ENCODE measurements around the gene MPP7.
"Not testable (repeated sequence)": the region's sequence is repeated elsewhere in the genome, so short reads cannot be mapped to it uniquely, and the experiment has no call there.

MPP7 gene

GRCh38 chr10:28302638-28303488 is at the start of gene MPP7:
MPP7 (minus strand) TSS chr10:28303064; CDS start chr10:28238604, 64,460 bp downstream.
- peak; percentile 89 for DNase-seq

GRCh38 chr10:28349892-28350291 is 47.0 kb upstream of the MPP7 start:
- DNase-seq, result no peak

- no peak for DNase-seq
These were observed 41.4 kb upstream of the MPP7 start for GRCh38 chr10:28343987-28344895.

GRCh38 chr10:28343252-28343651 is 40.4 kb upstream of the MPP7 start:
- no peak for DNase-seq

- not testable (repeated sequence) for DNase-seq
These were observed 38.8 kb upstream of the MPP7 start for GRCh38 chr10:28341679-28342078.

- DNase-seq, result no peak
These were observed 29.9 kb upstream of the MPP7 start for GRCh38 chr10:28332726-28333125.

GRCh38 chr10:28331841-28332240 is 29.0 kb upstream of the MPP7 start:
- DNase-seq, result no peak

GRCh38 chr10:28331066-28331465 is 28.2 kb upstream of the MPP7 start:
- no peak for DNase-seq

GRCh38 chr10:28328346-28328745 is 25.5 kb upstream of the MPP7 start:
- DNase-seq, result no peak

GRCh38 chr10:28327491-28327880 is 24.6 kb upstream of the MPP7 start:
- no peak for DNase-seq

GRCh38 chr10:28326516-28327490 is 23.9 kb upstream of the MPP7 start:
- no peak for DNase-seq

- DNase-seq, result no peak
These were observed 17.9 kb upstream of the MPP7 start for GRCh38 chr10:28320799-28321198.

- DNase-seq, result no peak
These were observed 17.2 kb upstream of the MPP7 start for GRCh38 chr10:28320090-28320489.

GRCh38 chr10:28319061-28319460 is 16.2 kb upstream of the MPP7 start:
- DNase-seq, result not testable (repeated sequence)

- DNase-seq, result no peak
These were observed 15.8 kb upstream of the MPP7 start for GRCh38 chr10:28318626-28319025.

- DNase-seq, result no peak
These were observed 14.9 kb upstream of the MPP7 start for GRCh38 chr10:28317760-28318159.

- DNase-seq, result no peak
These were observed 13.8 kb upstream of the MPP7 start for GRCh38 chr10:28316696-28317095.

GRCh38 chr10:28315140-28315539 is 12.3 kb upstream of the MPP7 start:
- DNase-seq, result no peak

- no peak for DNase-seq
These were observed 11.3 kb upstream of the MPP7 start for GRCh38 chr10:28314211-28314610.

- no peak for DNase-seq
These were observed 9.7 kb upstream of the MPP7 start for GRCh38 chr10:28312572-28312971.

GRCh38 chr10:28311104-28311503 is 8.2 kb upstream of the MPP7 start:
- no peak for DNase-seq

GRCh38 chr10:28307267-28307666 is 4.4 kb upstream of the MPP7 start:
- no peak for DNase-seq

- no peak for DNase-seq
These were observed 2.7 kb upstream of the MPP7 start for GRCh38 chr10:28305553-28305952.
